Mucosa of gallbladder (tissue), 1 donor: ENCODE measurements around the gene VAV3. TPM values are rescaled to one million over a fixed set of nuclear protein-coding genes. Genes with fewer than 3 reads are reported as not detected.
"Not testable (repeated sequence)": the region's sequence is repeated elsewhere in the genome, so short reads cannot be mapped to it uniquely, and the experiment has no call there.

Source experiments
- DNase-seq: peaks from one replicate; pipeline ENCODE4 v3.0.0-alpha.2; 2020; ENCODE audit warnings: low spot score
- total RNA-seq: library from RNA; stranded (reverse); gene quantifications from one replicate; pipeline ENCODE4 v1.2.1, GENCODE V29; 2021
- donor health status: DM: no; HTN: no; CAD: no.

VAV3 gene, protein sequence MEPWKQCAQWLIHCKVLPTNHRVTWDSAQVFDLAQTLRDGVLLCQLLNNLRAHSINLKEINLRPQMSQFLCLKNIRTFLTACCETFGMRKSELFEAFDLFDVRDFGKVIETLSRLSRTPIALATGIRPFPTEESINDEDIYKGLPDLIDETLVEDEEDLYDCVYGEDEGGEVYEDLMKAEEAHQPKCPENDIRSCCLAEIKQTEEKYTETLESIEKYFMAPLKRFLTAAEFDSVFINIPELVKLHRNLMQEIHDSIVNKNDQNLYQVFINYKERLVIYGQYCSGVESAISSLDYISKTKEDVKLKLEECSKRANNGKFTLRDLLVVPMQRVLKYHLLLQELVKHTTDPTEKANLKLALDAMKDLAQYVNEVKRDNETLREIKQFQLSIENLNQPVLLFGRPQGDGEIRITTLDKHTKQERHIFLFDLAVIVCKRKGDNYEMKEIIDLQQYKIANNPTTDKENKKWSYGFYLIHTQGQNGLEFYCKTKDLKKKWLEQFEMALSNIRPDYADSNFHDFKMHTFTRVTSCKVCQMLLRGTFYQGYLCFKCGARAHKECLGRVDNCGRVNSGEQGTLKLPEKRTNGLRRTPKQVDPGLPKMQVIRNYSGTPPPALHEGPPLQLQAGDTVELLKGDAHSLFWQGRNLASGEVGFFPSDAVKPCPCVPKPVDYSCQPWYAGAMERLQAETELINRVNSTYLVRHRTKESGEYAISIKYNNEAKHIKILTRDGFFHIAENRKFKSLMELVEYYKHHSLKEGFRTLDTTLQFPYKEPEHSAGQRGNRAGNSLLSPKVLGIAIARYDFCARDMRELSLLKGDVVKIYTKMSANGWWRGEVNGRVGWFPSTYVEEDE
- total RNA-seq: 2.4 TPM

DNA sequence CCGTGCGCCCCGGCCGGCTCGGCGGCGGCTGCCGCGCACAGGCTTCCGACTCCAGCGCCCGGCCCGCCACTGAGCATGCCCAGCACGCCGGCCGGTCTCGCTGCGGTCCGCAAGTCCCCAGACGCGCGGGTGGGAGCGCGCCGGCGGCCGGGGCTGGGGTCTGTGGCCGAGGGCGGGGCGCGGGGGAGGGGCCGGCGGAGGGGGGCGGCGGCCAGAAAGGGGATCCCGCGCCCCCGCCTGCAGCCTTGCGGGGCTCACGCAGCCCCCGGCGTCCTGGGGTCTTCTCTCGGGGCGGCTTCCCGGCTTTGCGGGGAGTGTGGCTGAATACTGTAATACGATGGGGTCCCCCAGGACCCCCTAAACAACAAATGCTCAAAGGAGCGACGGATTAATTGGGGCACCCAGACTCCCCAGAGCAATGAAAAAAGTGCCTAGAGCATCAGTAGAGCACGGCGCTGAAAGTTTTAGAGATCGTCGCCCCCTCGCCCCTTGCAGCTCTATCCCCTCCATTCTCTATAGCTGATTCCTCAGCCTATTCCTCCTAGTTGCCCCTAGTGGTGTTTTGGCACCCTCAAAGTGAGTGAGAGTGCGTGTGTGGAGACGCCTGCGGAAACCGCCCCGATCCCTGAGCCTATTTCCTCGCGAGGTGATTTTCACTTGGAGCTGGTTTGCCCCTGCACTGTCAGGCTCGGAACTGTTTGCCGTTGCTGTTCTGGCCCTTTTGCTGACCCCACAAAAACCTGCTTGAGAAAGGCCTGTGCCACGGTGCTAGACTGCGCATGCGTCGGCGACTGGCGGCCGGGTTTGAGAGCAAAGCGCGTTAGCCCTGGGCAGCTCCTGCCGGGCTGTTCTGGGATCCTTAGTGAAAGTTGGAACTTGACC, at the start of gene VAV3:
TSS of gene VAV3 (minus strand) at position 71 of the 882 bp plus-strand sequence. CDS start 311 bp downstream, outside the sequence.
- peak; percentile 58 for DNase-seq

DNA sequence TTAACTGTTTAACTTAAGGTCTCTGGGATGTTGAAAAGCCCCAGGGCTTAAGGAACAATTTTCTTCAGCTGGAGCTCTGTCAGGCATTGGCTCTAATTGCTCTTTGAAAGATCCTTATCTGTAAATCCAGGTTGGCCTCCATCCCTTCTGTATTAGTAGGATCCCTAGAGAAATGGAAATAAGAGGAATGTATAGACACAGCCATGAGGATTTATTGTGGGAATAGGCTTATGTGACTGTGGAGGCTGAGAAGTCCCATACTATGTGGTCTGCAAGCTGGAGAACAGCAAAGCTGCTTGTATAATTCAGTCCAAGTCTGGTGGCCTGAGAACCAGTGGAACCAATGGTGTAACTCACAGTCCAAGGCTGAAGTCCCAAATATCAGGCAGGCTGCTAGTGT, 47.6 kb upstream of the VAV3 start:
- no peak for DNase-seq

DNA sequence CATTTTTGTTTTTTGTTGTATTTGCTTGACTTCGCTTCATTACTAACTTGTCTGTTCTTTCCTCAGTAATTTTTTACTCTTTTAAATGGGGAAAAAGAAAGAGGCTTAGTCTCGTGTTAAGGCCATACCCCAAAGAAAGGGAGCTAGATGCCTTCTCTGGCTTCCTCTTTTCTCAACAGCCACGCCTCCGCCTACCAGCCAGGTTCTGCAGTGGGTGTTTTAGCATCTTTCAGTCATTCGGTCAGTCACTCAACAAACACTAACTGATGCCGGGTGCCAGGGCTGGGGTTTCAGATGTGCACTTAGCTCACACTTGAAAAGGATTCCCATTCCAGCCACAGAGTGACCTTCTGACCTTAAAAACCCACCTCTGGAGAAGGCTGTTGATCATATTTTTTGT, 46.3 kb upstream of the VAV3 start:
- no peak for DNase-seq

DNA sequence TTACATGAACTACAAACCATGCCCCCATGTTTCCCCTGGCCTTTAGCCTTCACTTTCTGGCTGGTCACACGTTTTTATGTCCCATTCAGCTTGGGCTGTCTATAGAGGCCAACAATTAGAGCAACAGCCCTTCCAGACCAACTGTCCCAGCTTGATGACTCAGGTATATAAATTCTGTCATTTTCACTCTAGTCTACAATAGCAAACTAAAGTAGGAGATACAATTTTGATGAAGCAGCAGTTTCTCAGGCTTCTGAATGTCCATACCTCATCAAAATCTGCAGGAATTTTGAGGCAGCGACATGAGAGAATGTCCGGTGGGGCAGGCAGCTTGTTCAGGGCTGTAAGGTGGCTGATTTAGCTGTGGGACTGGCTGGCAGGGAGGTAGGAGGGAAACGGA, 45.6 kb upstream of the VAV3 start:
- DNase-seq: no peak

DNA sequence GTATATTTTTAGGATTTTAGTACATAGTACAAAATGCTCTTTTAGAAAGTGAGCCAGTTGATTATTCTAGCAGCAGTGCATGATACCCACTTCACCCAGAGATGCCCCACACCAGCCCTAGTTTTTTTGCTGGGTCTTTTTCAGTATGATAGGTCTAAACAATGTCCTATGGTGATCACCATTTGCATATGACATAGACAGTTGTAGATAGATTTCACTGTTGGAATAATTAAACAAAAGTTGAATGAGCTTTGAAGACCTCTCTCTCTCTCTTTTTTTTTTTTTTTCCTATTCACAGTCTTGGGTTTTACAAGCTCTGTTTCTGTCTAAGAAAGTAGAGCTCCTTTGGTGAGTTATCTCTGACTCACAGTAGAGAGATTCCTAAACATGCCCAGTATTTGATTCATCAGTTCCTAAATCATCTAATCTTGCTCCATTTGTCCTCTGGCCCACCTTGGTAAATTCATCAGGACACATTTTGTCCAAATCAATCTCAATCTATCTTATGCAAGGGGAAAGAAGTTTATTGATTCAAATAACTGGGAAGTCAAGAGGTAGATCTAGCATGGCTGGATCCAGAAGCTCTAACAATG, 44.7 kb upstream of the VAV3 start:
- DNase-seq: no peak

DNA sequence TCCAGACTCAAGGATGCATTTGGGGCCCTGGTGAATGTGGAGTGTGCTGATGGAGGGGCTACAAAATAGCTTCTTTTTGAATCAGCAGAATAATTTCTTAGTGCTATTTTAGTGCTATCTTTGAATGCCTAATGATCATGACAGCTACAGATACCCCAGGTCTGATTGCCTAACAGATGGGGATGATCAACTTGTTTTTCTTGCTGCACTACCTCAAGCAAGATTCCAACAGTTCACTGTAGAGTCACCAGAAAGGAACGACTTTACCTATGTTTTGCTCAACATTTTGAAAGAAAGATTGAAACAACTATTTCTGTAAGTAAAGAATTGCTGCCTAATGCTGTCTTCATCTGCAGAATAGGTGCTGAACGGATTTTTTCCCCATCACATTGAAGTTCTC, 42.6 kb upstream of the VAV3 start:
- DNase-seq: no peak

DNA sequence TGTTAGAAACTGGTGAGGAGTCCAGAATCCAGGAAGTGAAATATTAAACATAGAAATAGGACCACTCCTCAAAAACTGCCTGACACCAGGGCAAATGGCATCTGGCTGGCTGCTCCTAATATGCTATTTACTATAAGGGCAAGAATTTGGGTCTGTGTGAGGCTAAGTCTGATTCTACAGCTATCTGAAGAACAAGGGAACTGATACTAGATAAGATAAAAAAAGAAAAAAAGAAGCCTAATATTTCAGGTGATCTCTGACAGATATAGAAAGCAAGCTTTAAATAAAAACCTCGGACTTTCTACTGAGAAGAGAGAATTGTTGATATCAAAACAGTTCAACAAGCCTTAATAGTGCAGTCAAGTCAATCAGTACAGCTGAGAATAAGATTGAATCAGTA, 42.1 kb upstream of the VAV3 start:
- no peak for DNase-seq

DNA sequence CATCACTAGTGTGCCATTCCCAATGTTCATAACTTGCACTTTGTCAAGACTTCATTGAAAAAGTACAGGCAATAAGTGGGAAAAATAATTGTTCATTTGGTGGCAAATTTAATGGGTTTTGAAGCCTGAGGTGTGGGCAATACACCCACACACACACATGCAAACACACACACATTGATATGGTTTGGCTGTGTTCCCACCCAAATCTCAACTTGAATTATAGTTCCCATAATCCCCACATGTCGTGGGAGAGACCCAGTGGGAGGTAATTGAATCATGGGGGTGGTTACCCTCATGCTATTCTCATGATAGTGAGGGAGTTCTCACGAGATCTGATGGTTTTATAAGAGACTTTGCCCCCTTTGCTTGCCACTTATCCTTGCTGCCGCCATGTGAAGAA, 39.9 kb upstream of the VAV3 start:
- DNase-seq: not testable (repeated sequence)

DNA sequence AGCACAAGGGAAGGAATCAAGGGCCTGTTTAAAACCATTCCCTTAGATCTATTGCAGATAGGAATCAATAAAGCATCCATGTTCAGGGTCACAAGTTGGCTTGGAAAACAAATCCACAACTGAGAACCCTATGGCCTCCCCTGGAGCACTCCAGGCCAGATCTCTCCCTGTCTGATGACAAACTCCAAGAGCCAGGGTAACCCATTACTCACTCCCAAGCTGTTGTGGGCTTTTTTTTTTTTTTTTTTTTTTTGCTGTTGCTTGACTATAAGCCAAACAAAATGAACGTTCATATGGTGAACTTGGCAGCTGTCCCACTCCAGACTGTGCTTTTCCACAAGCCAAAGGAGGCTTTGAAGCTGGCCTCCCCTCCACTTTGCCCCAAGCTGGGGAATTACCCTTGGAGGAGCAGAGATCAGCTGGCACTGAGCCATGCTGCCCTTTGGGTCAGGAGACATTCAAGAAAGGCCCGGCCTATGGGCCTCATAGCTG, 35.7 kb upstream of the VAV3 start:
- DNase-seq: peak; percentile 16

DNA sequence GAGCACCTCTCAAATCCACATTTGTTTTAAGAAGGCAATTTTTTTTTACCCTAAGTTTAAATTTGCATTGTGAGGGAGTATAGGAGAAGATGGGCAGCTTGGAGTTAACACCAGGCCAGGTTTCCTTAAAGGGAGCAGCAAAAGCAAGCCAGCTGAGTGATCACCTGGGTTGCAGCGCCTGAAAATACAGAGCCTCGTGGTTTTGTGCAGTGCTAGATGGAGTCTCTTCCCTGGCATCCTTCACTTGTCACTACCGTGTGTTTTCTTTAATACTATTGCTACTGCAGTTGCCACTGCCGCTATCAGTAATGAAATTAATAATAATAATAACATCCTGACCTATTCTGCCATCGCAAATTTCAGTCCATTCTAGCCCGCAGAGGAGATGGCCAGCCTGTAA, 35.2 kb upstream of the VAV3 start:
- no peak for DNase-seq

DNA sequence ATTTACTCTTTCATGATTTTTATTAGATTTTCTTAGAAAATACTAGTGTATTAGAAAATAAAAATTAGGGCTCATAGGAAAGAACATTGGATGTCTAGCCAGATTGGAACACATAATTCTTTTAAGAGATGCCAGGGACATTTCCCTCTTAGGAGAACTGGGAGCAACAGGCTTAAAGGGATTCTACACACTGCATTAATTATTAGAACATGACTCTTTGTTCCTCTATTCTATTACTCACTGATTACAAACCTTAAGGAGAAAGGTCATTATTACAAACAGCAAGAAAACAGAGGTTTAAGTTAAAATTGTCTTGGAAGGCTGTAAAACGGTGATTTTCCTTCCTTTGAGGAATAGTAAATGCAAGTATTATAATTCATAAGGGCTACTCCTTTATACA, 32.9 kb upstream of the VAV3 start:
- DNase-seq: no peak

DNA sequence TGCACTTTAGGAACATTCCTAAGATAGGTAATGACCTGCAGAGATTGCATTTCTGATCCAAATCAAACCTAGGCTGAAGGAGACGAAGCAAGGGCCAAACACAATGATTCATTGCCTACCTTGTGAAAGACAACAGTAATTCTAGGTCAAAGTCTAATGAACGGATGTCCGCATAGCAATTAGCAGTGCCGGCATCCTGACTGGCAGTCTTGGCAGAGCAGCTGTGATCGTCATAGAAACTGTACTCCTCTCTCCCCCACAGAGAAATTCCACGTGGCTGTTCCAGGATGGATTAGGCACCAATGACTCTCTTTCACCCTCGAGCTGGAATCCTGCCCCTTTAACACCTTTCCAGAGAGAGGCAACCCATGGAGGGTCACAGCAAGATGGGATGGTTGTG, 28.9 kb upstream of the VAV3 start:
- peak; percentile 49 for DNase-seq

DNA sequence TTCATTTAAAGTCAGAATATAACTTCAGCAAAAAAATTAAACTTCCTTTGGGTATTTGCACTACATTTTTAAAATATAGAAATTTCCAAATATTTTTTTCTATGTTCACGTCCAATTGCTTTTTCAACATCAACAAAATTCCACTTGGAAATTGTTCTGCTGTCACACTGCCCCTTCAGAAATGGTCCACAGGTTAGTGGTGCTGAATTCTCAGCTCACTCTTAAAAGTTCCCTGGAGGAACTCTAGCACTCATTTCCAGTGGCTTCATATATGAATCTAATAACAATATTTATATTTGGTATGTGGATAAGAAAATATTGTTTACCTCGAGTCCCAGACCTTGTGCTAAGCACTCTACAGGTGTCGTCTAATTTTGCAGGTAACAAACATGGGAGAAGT, 27.4 kb upstream of the VAV3 start:
- no peak for DNase-seq

DNA sequence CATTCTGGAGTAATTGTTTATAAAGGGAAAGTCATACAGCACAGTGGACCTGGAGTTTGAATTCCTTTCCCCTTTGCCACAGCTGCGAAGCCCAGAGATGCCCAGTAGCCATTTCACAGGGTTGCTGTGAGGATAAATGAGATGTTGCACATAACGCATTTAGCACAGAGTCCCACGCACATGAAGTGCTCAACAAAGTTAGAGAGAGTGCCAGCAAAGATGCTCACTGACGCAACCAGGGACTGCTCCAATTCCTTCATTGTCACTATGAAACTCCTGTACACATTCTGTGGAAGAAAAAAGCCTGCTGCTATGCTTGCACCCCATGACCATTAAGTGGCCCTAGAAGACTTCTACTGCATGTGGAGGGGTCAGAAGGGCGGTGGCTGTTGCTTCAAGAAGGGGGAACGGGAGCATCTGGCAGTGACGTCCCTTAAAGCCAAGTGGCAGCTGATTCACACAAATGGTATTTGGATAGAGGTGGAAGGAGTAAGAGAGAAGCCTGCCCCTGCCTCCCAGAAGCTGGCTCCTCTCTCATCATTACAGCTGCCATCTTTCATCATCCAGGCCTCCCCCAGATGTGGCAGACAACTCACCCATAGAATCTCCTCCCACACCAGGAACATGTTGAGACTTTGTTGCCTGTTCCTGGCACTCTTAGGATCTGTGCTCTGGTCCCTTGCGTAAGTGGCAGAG, 26.5 kb upstream of the VAV3 start:
- DNase-seq: no peak

DNA sequence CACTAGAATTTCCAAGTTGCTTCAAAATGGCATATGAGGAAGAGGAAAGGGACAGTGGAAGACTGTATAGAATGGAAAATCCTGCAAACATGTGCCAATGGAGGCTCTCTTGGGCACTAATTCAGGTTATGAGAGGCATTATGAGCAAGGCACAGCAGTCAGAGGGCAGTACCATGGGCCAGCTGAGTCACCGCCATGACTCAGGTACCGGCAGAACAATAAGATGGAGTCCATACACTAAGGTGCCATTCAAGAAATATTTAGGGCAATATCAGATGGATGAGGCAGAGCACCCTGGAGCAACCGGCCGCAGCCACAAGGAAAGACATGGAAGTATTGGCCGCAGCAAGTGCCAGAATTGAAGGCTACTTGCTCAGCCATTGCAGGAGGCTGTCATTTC, 25.6 kb upstream of the VAV3 start:
- DNase-seq: no peak

DNA sequence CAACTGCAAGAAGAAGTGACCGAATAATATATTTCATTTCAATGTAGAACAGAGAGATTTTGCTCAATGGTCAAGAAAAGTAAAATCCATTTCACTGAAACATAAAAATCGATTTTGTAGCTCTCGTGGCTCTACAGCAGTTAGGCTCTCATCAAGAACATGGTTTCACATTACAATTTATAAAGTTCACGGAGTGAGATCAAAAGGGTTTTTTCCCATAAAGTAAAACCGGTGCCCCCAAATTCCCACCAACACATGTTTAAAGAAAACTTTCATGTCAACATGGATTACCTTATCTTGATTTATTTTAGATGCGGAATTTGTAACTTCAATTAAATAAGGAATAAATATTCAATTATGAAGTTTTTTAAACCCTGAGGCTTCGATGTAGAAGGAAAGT, 16.3 kb upstream of the VAV3 start:
- no peak for DNase-seq

DNA sequence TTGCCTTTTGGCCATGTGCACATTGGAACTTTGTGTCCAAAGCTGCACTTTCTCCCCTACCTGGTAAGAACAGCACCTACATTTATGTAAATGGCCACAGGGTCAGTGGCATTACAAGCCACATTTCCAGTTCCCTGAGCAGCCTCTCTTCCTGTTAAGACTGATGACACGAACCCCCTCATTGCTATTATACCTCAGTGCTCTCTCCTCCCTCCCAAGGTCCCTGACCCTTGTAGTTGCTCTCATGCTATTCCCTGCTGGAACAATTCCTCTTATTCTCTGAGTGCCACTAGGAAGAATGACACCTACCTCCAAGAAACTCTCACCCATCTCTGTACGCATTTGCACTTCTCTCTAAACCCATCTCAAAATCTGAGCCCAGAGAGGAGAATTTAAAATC, 14.9 kb upstream of the VAV3 start:
- no peak for DNase-seq

DNA sequence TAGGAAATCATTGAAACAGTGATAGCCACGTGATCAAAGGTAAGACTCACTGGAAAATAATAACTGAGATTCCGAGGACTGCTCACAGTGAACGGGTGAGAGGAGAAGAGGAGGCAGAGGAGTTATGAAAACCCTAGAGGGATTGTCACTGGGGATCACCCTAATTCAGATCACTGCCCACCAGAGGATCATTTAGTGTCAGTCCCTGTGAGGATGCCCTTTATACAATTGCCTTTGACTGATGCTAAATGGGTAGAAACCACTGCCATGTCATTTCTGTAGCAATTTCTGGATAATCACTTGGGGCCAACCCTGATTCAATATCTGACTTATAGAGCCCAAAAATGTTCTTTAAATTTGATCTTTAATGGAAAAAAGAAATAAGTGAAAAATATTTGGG, 14.1 kb upstream of the VAV3 start:
- no peak for DNase-seq

DNA sequence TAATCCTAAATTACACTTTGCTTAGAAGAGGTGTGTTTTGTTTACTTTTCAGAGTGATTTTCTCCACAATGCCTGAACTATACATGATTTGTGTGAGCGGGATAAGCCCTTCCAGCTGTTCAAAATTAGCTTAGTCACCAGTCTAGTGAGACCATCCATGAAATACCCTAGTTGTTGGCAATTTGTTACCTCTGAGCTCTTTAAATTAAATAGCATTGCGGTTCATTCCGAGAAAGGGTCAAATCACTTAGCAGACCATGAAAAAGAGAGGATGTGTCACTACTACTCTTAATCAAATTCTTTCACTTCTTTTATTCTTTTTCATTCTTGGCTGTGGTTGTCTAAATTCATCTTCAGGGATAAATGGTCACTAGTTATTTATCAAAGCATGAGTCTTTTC, 11.9 kb upstream of the VAV3 start:
- no peak for DNase-seq

DNA sequence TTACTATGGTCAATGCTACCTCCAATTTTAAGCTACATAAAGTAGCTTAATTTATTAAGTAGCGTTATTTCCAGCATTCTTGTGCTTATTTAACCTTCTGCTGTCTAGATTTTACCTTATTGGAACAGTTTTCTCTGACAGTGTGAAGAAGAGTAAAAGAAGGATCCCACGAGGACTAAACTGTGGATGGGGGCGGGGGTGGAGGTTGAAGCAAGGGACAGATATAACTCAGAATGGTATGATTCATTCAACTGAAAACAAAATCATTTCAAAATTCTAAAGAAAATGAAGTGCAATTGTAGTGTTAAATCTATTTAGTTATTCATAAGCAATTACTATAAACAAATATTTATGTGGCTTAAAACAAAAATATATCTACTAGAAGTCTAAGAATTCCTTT, 11.5 kb upstream of the VAV3 start:
- no peak for DNase-seq

DNA sequence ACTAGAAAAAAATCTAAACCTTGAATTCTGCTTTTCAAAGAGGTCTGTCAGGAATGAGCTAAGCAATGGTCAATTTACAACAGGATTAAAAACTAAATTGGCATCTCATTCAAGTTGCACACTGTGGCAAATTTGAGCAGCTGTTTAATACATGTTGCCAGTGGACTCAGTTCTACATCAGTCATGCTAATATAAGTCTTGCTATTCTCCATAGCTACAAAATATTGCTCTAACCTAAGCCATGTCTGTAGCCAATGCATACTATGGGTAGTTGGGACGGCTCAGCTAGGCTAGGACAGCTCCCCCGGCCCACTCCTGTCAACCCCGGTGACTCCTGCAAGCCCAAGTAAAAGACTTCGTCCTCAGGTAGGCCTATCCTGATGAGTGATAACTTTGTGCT, 10.9 kb upstream of the VAV3 start:
- DNase-seq: no peak
